Breast epithelium (tissue), 4 donors: ENCODE results near the gene GDPD5. TPM values are rescaled to one million over a fixed set of nuclear protein-coding genes. Genes with fewer than 3 reads are reported as not detected.

Source experiments
- DNase-seq, 2 donors: peaks; one replicate each; pipeline ENCODE4 v3.0.0-alpha.2; 2019; ENCODE audit warnings: low spot score in 2 of 2
- H3K27ac ChIP-seq, 2 donors: fragments of 200-600 bp; sonication (generic) in 1 of 2; one replicate each; pipeline ENCODE4 v1.5.1; 2016 to 2019; ENCODE audit warnings: mild to moderate bottlenecking in 1 of 2
- H3K27me3 ChIP-seq, 2 donors: fragments of 200-600 bp; sonication (generic) in 1 of 2; one replicate each; pipeline versions ENCODE4 v1.5.1 to v1.6.0; 2017 to 2019; ENCODE audit warnings: control low read depth in 1 of 2, mild to moderate bottlenecking in 1 of 2
- H3K36me3 ChIP-seq: fragments of 200-600 bp; one replicate; pipeline ENCODE4 v1.5.1; 2019
- H3K4me1 ChIP-seq, 2 donors: fragments of 200-600 bp; sonication (generic); one replicate each; pipeline ENCODE4 v1.5.1; 2016 to 2019; ENCODE audit warnings: control low read depth in 1 of 2
- H3K4me3 ChIP-seq, 3 donors: fragments of 200-600 bp; sonication (generic); 1 replicate in 2 of 3; 2 replicates in 1 of 3; pipeline ENCODE4 v1.5.1; 2016 to 2019; ENCODE audit warnings: mild to moderate bottlenecking in 3 of 3, moderate library complexity in 2 of 3
- H3K9me3 ChIP-seq, 2 donors: fragments of 200-600 bp; sonication (generic) in 1 of 2; one replicate each; pipeline ENCODE4 v1.5.1; 2016 to 2019; ENCODE audit warnings: control low read depth in 1 of 2
- CTCF ChIP-seq, 3 donors: fragments of 450-650 bp; IDR thresholded peaks; one replicate each; pipeline ENCODE4 v1.5.1; 2016 to 2017; ENCODE audit warnings: antibody characterized with exemption in 3 of 3, mild to moderate bottlenecking in 3 of 3, moderate library complexity in 3 of 3
- POLR2A ChIP-seq: fragments of 450-650 bp; IDR thresholded peaks from one replicate; pipeline ENCODE4 v1.6.1; 2016; ENCODE audit warnings: antibody characterized with exemption, mild to moderate bottlenecking, moderate library complexity
- POLR2AphosphoS5 ChIP-seq, 3 donors: sonication (generic); formaldehyde crosslinking; IDR thresholded peaks; one replicate each; pipeline ENCODE4 v1.6.1; 2017; ENCODE audit warnings: antibody characterized with exemption in 3 of 3
- intact Hi-C: fragments of 100-400 bp; cut with DNase I; formaldehyde crosslinking; loops from one replicate; pipeline ENCODE4 v1.15.1; 2023; ENCODE audit warnings: low total_unique reads
- total RNA-seq, 3 donors: library from RNA; depleted of rRNA; stranded (reverse); fragments of >200 nt; gene quantifications; one replicate each; pipeline ENCODE4 v1.1.0, GENCODE V29; 2016

GDPD5 gene
- total RNA-seq, 3 donors from 2014 or later, result 10.5 to 25.9 (median 14.8) TPM

GRCh38 chr11:75431533-75432525, 93.9 kb downstream of the GDPD5 start:
- Histone ChIP-seq H3K27ac (no peak overlapping the region), H3K27me3 (peaks cover 0 to 2% of the 10 kb centered on the region in 2 donors), H3K4me1 (peaks cover 0 to 10% of the 10 kb centered on the region in 2 donors), H3K36me3 (no peaks in the 10 kb centered on the region), H3K4me3 (no peak overlapping the region), H3K9me3 (peaks cover 4 to 6% of the 10 kb centered on the region in 2 donors)
- no peak for TF ChIP-seq POLR2A
- TF ChIP-seq CTCF (IDR thresholded peaks at IDR 0.05), result no peak
- no peak for TF ChIP-seq POLR2AphosphoS5 (IDR thresholded peaks at IDR 0.05)
- no peak for DNase-seq
- intact Hi-C loops, result no loop called here

- no peak for TF ChIP-seq CTCF (IDR thresholded peaks at IDR 0.05)
- TF ChIP-seq POLR2AphosphoS5 (IDR thresholded peaks at IDR 0.05), result no peak
- TF ChIP-seq POLR2A, result no peak
- intact Hi-C loops, result no loop called here
- H3K27ac ChIP-seq, result peak overlapping the region in 1 of 2 donors; percentile 64
These were observed 94.8 kb downstream of the GDPD5 start for GRCh38 chr11:75430714-75431532.

GRCh38 chr11:75429902-75430713, 95.6 kb downstream of the GDPD5 start:
- peaks cover 0 to 10% of the 10 kb centered on the region in 2 donors for H3K4me1 ChIP-seq
- H3K27me3 ChIP-seq, result peaks cover 0 to 2% of the 10 kb centered on the region in 2 donors
- TF ChIP-seq POLR2AphosphoS5 (IDR thresholded peaks at IDR 0.05) (peak in 1 of 3 donors; percentile 20), POLR2A (no peak)
- intact Hi-C loops, result no loop called here
- peak overlapping the region; percentile 22 to 76 (median 53) for H3K4me3 ChIP-seq
- H3K9me3 ChIP-seq, result peaks cover 4 to 6% of the 10 kb centered on the region in 2 donors
- H3K36me3 ChIP-seq, result no peaks in the 10 kb centered on the region
- peak overlapping the region in 1 of 2 donors; percentile 64 for H3K27ac ChIP-seq
- DNase-seq, result no peak

More at GRCh38 chr11:75430714-75431532, 94.8 kb downstream of the GDPD5 start:
- peaks cover 0 to 10% of the 10 kb centered on the region in 2 donors for H3K4me1 ChIP-seq
- no peaks in the 10 kb centered on the region for H3K36me3 ChIP-seq
- no peak for DNase-seq
- peak overlapping the region; percentile 22 to 76 (median 53) for H3K4me3 ChIP-seq
- H3K9me3 ChIP-seq, result peaks cover 4 to 6% of the 10 kb centered on the region in 2 donors
- peaks cover 0 to 2% of the 10 kb centered on the region in 2 donors for H3K27me3 ChIP-seq

- peaks cover 0 to 2% of the 10 kb centered on the region in 2 donors for H3K27me3 ChIP-seq
- H3K4me3 ChIP-seq, result peak overlapping the region in 2 of 3 donors; percentile 53 to 76
- intact Hi-C loops, result no loop called here
- peaks cover 0 to 10% of the 10 kb centered on the region in 2 donors for H3K4me1 ChIP-seq
- TF ChIP-seq POLR2A, result no peak
- TF ChIP-seq POLR2AphosphoS5 (IDR thresholded peaks at IDR 0.05), result no peak
- TF ChIP-seq CTCF (IDR thresholded peaks at IDR 0.05), result no peak
- no peaks in the 10 kb centered on the region for H3K36me3 ChIP-seq
- peaks cover 4 to 6% of the 10 kb centered on the region in 2 donors for H3K9me3 ChIP-seq
- H3K27ac ChIP-seq, result peak overlapping the region in 1 of 2 donors; percentile 64
- no peak for DNase-seq
These were observed 96.2 kb downstream of the GDPD5 start for GRCh38 chr11:75429641-75429901.
